ENCODE results near the gene TJP2.

TJP2 gene

DNA sequence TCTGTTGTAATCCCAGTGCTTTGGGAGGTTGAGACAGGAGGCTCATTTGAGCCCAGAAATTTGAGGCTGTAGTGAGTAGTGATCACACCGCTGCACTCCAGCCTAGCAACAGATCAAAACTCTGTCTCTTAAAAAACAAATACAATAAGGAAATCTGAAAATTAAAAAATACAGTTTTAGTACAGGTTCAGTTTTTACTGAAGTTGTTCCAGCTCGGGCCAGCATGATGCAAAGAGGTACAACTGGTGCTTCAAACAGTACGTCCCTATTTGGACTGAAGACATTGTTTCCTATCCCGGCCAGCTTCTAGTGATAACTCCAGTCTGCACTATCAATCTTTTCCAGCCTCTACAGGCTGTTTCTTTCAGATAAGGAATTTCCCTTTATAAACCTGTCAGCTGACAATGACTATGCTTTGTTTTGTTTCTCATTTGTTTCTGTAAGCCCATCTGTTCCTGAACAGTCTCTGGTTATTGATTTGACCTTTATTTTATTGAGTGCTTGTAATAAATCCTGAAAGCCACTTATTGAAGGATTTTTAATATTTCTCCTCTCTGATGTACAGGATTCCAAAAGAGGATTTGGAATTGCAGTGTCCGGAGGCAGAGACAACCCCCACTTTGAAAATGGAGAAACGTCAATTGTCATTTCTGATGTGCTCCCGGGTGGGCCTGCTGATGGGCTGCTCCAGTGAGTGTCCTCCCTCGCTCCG, 41.9 kb downstream of the TJP2 start:
- in situ Hi-C loops (cut with MboI; ENCODE audit: low sequenced_read_pairs), result no loop called here

DNA sequence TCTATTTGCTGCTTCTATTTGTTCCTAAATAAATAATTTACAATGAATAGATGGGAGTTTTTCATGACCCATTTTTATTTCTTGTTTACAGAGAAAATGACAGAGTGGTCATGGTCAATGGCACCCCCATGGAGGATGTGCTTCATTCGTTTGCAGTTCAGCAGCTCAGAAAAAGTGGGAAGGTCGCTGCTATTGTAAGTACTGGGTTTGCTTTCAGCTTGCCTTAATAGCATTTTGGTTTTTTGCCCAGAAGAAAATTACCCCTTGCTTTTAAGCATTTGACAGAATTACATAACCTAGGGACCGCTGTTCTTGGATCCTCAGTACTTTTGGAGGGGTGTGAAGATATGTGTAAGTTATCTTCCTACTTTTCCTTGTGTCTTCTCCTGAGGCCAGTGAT, 44.1 kb downstream of the TJP2 start:
- in situ Hi-C loops (cut with MboI; ENCODE audit: low sequenced_read_pairs), result no loop called here

DNA sequence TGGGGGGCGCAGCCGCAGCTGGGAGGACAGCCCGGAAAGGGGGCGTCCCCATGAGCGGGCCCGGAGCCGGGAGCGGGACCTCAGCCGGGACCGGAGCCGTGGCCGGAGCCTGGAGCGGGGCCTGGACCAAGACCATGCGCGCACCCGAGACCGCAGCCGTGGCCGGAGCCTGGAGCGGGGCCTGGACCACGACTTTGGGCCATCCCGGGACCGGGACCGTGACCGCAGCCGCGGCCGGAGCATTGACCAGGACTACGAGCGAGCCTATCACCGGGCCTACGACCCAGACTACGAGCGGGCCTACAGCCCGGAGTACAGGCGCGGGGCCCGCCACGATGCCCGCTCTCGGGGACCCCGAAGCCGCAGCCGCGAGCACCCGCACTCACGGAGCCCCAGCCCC, 47.0 kb downstream of the TJP2 start:
- in situ Hi-C loops (cut with MboI; ENCODE audit: low sequenced_read_pairs), result no loop called here

- in situ Hi-C loops (cut with MboI; ENCODE audit: low sequenced_read_pairs), result no loop called here
Measured at GRCh38 chr9:69222970-69223369, 48.9 kb downstream of the TJP2 start.

GRCh38 chr9:69223605-69224004, 49.5 kb downstream of the TJP2 start:
- in situ Hi-C loops (cut with MboI; ENCODE audit: low sequenced_read_pairs), result no loop called here

DNA sequence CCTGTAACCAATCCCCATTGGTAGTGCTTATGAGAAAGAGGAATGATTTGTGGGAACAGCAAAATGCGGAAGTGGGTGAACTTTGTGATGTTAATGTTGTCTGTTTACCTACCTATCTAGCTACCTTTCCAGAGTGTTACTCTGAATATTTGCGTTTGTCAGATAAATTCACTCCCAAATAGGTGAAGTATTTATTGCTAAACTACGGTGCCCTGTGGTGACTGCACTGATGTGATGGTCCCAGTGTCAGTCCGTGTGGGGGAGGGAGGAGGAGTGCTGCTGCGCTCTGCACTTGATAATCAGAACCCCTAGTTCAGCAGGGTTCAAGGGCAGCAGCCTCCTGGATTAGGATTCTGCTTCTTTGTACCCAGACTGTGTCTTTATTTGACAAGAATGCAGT, 55.3 kb downstream of the TJP2 start:
- in situ Hi-C loops (cut with MboI; ENCODE audit: low sequenced_read_pairs), result no loop called here

- in situ Hi-C loops (cut with MboI; ENCODE audit: low sequenced_read_pairs), result no loop called here
Measured at GRCh38 chr9:69232135-69232534, 58.1 kb downstream of the TJP2 start.

DNA sequence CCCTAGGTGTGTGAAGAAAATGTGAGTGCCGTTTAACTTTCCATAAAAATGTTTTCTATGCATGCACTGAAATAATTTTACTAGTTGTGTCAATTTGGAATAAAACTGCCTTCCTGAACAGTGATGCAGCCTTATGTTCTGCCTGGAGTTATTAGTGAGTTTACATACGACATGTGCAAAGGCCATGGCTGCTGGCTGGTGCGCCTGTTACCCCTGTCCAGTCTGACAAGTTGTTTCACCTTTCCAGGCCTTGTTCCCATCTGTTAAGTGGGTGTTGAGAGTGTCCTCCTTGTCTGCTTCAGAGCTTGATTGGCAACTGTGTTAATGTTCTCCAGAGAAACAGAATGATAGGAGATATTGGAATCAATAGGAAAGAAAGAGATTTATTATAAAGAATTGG, 60.6 kb downstream of the TJP2 start:
- in situ Hi-C loops (cut with MboI; ENCODE audit: low sequenced_read_pairs), result no loop called here

GRCh38 chr9:69236188-69236587, 62.1 kb downstream of the TJP2 start:
- in situ Hi-C loops (cut with MboI; ENCODE audit: low sequenced_read_pairs), result no loop called here

- in situ Hi-C loops (cut with MboI; ENCODE audit: low sequenced_read_pairs), result no loop called here
Measured at GRCh38 chr9:69237702-69238295, 63.7 kb downstream of the TJP2 start.

GRCh38 chr9:69243116-69243515, 69.0 kb downstream of the TJP2 start:
- in situ Hi-C loops (cut with MboI; ENCODE audit: low sequenced_read_pairs), result no loop called here

DNA sequence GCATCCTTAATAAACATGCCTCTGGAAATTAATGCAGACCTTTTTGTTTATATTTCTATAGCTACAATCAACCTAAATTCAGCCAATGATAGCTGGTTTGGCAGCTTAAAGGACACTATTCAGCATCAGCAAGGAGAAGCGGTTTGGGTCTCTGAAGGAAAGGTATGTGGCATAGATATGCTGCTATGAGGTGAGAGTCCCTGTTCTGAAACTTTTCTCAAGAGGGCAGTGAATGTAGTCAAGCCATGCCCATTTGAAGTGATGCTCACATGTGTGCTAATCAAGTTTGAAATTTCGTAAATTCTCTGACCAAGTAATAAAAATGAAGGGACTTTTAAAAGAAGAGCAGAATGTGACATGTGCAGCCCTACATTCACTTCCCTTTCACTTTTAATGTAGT, 72.6 kb downstream of the TJP2 start:
- in situ Hi-C loops (cut with MboI; ENCODE audit: low sequenced_read_pairs), result no loop called here

GRCh38 chr9:69248005-69248404, 73.9 kb downstream of the TJP2 start:
- in situ Hi-C loops (cut with MboI; ENCODE audit: low sequenced_read_pairs), result no loop called here

- in situ Hi-C loops (cut with MboI; ENCODE audit: low sequenced_read_pairs), result no loop called here
Measured at GRCh38 chr9:69249337-69249736, 75.3 kb downstream of the TJP2 start.

GRCh38 chr9:69250681-69251080, 76.6 kb downstream of the TJP2 start:
- in situ Hi-C loops (cut with MboI; ENCODE audit: low sequenced_read_pairs), result no loop called here

GRCh38 chr9:69252436-69252835, 78.4 kb downstream of the TJP2 start:
- in situ Hi-C loops (cut with MboI; ENCODE audit: low sequenced_read_pairs), result no loop called here

- in situ Hi-C loops (cut with MboI; ENCODE audit: low sequenced_read_pairs), result no loop called here
Measured at GRCh38 chr9:69253057-69253456, 79.0 kb downstream of the TJP2 start.

- in situ Hi-C loops (cut with MboI; ENCODE audit: low sequenced_read_pairs), result no loop called here
Measured at GRCh38 chr9:69254223-69254622, 80.1 kb downstream of the TJP2 start.

DNA sequence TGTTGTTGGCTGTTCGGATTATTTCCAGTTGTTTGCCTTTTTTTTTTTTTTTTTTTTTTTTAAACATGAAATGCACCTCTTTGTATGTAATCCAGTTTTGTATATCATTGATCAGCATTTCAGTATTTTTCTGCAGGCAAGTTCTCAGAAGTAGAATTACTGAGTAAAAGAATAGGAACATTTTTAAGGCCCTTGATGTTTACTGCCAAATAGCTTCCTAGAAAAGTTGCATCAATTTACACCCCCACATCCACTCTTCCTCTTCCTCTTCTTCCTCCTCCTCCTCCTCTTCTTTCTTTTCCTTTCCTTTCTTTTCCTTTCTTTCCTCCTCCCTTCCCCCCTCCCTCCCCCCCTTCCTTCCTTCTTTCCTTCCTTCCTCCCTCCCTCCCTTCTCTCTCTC, 81.5 kb downstream of the TJP2 start:
- in situ Hi-C loops (cut with MboI; ENCODE audit: low sequenced_read_pairs), result no loop called here

GRCh38 chr9:69258551-69258950, 84.5 kb downstream of the TJP2 start:
- in situ Hi-C loops (cut with MboI; ENCODE audit: low sequenced_read_pairs), result no loop called here

GRCh38 chr9:69260161-69260560, 86.1 kb downstream of the TJP2 start:
- in situ Hi-C loops (cut with MboI; ENCODE audit: low sequenced_read_pairs), result no loop called here

- in situ Hi-C loops (cut with MboI; ENCODE audit: low sequenced_read_pairs), result no loop called here
Measured at GRCh38 chr9:69261636-69262035, 87.6 kb downstream of the TJP2 start.

DNA sequence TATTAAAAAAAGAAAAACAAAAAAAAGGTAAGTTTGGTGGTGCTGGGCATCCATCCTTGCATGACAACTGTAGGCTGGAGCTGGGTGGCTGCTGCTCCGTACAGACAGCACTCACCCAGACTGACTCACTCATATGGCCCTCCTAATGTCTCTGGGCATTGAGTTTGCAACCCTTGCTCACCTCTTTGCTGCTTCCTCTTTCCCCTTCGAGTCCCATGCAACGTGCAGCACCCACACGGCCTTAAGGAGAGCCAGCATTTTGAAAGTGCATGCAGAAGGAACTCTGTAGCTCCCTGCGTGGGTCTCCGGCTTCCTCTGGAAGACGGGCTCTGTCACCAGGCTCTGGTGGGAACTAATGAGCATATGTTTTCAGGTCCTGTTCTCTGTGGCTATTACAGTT, 90.4 kb downstream of the TJP2 start:
- in situ Hi-C loops (cut with MboI; ENCODE audit: low sequenced_read_pairs), result no loop called here
